ENCODE data around the gene DKK1. TPM values are rescaled to one million over a fixed set of nuclear protein-coding genes. Genes with fewer than 3 reads are reported as not detected.

DKK1 gene, protein sequence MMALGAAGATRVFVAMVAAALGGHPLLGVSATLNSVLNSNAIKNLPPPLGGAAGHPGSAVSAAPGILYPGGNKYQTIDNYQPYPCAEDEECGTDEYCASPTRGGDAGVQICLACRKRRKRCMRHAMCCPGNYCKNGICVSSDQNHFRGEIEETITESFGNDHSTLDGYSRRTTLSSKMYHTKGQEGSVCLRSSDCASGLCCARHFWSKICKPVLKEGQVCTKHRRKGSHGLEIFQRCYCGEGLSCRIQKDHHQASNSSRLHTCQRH
- 10 to 100 TPM; 34.8 to 39.0 (median 37.4) TPM for polyA plus RNA-seq (ENCODE audit: insufficient read length in 3 of 3)
- long read RNA-seq, donor 1, transcript DKK1-201 (4 exons, 1,790 nt) = major isoform, 32 of 32 reads
- long read RNA-seq, donor 1, partial matches to known transcripts = 0 of 32 reads
- long read RNA-seq, donor 1, other reads (novel, unspliced or antisense) = 0 of 32 reads
- long read RNA-seq, donor 2, transcript DKK1-201 (4 exons, 1,790 nt) = major isoform, 38 of 38 reads
- long read RNA-seq, donor 2, partial matches to known transcripts = 0 of 38 reads
- long read RNA-seq, donor 2, other reads (novel, unspliced or antisense) = 0 of 38 reads
- long read RNA-seq, donor 3, transcript DKK1-201 (4 exons, 1,790 nt) = major isoform, 28 of 35 reads
- long read RNA-seq, donor 3, partial matches to known transcripts = 7 of 35 reads
- long read RNA-seq, donor 3, other reads (novel, unspliced or antisense) = 0 of 35 reads
- long read RNA-seq, donor 4, transcript DKK1-201 (4 exons, 1,790 nt) = major isoform, 18 of 18 reads
- long read RNA-seq, donor 4, partial matches to known transcripts = 0 of 18 reads
- long read RNA-seq, donor 4, other reads (novel, unspliced or antisense) = 0 of 18 reads
- long read RNA-seq, donor 5, transcript DKK1-201 (4 exons, 1,790 nt) = major isoform, 14 of 14 reads
- long read RNA-seq, donor 5, partial matches to known transcripts = 0 of 14 reads
- long read RNA-seq, donor 5, other reads (novel, unspliced or antisense) = 0 of 14 reads
- long read RNA-seq, donor 6, transcript DKK1-201 (4 exons, 1,790 nt) = major isoform, 10 of 10 reads
- long read RNA-seq, donor 6, partial matches to known transcripts = 0 of 10 reads
- long read RNA-seq, donor 6, other reads (novel, unspliced or antisense) = 0 of 10 reads
- long read RNA-seq, donor 7, transcript DKK1-201 (4 exons, 1,790 nt) = major isoform, 21 of 31 reads
- long read RNA-seq, donor 7, partial matches to known transcripts = 10 of 31 reads
- long read RNA-seq, donor 7, other reads (novel, unspliced or antisense) = 0 of 31 reads
- long read RNA-seq, donor 8, transcript DKK1-201 (4 exons, 1,790 nt) = major isoform, 7 of 7 reads
- long read RNA-seq, donor 8, partial matches to known transcripts = 0 of 7 reads
- long read RNA-seq, donor 8, other reads (novel, unspliced or antisense) = 0 of 7 reads
- long read RNA-seq, donor 9, transcript DKK1-201 (4 exons, 1,790 nt) = major isoform, 24 of 25 reads
- long read RNA-seq, donor 9, partial matches to known transcripts = 0 of 25 reads
- long read RNA-seq, donor 9, other reads (novel, unspliced or antisense) = 0 of 25 reads
- long read RNA-seq, donor 10, transcript DKK1-201 (4 exons, 1,790 nt) = major isoform, 18 of 18 reads
- long read RNA-seq, donor 10, partial matches to known transcripts = 0 of 18 reads
- long read RNA-seq, donor 10, other reads (novel, unspliced or antisense) = 0 of 18 reads
- long read RNA-seq, donor 11, transcript DKK1-201 (4 exons, 1,790 nt) = major isoform, 12 of 12 reads
- long read RNA-seq, donor 11, partial matches to known transcripts = 0 of 12 reads
- long read RNA-seq, donor 11, other reads (novel, unspliced or antisense) = 0 of 12 reads
- long read RNA-seq, donor 12, transcript DKK1-201 (4 exons, 1,790 nt) = major isoform, 22 of 22 reads
- long read RNA-seq, donor 12, partial matches to known transcripts = 0 of 22 reads
- long read RNA-seq, donor 12, other reads (novel, unspliced or antisense) = 0 of 22 reads
- long read RNA-seq, donor 13, transcript DKK1-201 (4 exons, 1,790 nt) = major isoform, 6 of 6 reads
- long read RNA-seq, donor 13, partial matches to known transcripts = 0 of 6 reads
- long read RNA-seq, donor 13, other reads (novel, unspliced or antisense) = 0 of 6 reads
- long read RNA-seq, donor 14 = 0 reads
- long read RNA-seq, donor 15, transcript DKK1-201 (4 exons, 1,790 nt) = major isoform, 15 of 15 reads
- long read RNA-seq, donor 15, partial matches to known transcripts = 0 of 15 reads
- long read RNA-seq, donor 15, other reads (novel, unspliced or antisense) = 0 of 15 reads
- long read RNA-seq, donor 16, transcript DKK1-201 (4 exons, 1,790 nt) = major isoform, 39 of 49 reads
- long read RNA-seq, donor 16, partial matches to known transcripts = 9 of 49 reads
- long read RNA-seq, donor 16, other reads (novel, unspliced or antisense) = 0 of 49 reads

DNA sequence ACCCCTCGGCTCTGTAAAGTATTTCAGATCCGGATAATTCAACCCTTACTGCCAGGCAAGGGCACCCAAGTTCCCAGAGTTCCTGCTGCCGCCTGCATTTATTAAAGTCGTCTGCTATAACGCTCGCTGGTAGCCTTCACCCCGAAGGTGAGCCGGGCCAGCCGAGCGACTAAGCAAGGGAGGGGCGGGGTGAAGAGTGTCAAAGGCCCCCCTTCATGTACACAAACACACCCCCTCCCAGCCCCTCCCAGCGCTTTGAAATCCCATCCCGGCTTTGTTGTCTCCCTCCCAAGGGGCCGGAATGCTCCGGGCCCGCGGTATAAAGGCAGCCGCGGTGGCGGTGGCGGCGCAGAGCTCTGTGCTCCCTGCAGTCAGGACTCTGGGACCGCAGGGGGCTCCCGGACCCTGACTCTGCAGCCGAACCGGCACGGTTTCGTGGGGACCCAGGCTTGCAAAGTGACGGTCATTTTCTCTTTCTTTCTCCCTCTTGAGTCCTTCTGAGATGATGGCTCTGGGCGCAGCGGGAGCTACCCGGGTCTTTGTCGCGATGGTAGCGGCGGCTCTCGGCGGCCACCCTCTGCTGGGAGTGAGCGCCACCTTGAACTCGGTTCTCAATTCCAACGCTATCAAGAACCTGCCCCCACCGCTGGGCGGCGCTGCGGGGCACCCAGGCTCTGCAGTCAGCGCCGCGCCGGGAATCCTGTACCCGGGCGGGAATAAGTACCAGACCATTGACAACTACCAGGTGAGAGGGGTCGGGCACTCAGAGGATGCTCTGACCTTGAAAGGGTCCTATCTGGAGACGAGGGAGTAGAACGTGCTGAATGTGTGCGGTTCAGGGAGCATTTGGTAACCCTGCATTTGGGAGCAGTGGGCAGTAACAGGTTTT lies at the start of gene DKK1:
DKK1 (plus strand) TSS at position 349 of the 889 bp plus-strand sequence; CDS start at position 503, 154 bp downstream.
- DNase-seq = peak; percentile 56

DNA sequence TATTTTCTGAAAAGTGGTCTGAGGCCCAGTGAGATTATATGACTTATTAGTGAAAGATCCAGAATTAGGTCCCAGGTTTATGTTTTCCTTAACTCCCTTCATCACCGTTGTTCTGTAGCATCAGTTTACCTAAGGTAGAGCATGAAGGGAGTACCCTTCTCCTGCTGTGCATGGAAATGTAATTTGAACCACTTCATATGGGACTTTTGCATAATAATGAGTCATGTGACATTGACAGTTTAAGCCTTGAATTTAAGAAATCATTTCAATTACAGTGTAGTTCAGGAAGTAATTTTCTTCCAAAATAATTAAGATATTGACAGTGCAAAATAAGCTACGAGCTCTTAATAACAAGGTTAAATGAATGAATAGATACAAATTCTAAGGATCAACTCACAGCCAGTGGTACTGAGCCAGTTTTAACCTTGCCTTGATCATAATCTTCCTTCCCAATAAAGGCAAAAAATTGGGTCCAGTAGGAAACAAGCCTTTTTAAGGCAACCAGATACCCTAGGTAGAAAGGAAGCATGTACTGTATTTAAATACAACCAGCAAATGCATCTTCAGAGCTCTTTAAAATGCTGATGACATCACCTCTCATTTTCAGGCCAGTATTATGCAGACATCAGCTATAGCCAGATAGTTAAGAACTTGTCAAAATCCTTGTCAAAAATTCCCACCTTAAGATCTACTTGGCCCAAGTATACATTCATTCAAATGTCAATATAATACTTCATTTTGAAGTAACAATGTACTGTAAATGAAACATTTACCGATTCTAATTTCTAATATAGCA lies 48.8 kb upstream of the DKK1 start:
- DNase-seq = no peak

DNA sequence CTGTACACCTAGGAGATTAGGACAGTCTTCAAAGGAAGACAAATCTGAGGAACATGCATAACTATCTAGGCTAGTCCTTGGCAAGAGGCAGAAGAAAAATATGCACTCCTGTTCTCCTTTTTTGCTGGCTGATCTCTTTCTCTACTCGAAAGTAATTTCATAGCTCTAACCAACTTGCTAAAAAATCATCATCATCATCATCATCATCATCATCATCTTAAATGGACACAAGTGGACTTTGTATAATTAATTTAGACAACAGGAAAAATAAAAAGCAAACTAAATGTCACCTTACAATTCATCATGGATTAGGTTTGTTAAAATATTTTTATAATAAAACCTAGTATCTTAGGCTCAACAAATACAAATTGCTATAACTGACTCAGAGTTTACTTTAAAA lies 47.2 kb upstream of the DKK1 start:
- DNase-seq = no peak

DNA sequence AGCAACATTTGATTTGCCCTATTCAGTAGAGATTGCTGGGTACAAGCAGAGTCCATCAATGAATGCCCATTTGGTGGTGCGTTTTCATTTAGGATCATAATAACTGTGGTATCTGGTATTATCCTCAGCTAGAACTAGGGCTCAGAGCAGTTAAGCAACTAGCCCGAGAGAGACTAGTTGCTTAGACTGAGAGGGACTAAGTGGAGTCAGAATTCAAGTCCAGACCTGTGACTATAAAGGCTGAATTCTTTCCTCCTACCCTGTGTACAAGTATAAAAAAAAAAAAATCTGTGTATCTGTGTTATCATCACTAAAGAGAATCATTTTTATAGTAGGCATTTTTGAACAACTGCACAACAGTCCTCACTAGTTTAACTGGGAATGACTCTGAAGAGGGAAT lies 45.3 kb upstream of the DKK1 start:
- no peak for DNase-seq

DNA sequence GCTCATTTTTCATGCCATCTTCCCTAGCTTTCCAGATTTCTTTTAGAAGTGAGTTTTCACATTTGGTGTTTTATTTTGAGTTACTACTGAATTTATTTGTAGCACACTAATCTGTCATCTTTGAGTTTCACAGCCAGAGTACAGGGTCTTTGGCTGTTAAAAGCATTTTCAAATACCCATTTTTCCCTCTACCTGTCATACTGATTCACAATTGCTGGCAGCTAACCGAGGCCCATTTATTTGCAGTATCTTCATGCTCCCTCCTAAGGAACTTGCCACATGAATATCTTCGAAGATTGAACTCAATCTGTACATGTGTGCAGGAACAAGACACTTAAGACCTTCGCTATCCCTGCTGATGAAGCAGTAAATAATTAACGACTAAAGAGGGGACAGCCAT lies 44.8 kb upstream of the DKK1 start:
- no peak for DNase-seq

DNA sequence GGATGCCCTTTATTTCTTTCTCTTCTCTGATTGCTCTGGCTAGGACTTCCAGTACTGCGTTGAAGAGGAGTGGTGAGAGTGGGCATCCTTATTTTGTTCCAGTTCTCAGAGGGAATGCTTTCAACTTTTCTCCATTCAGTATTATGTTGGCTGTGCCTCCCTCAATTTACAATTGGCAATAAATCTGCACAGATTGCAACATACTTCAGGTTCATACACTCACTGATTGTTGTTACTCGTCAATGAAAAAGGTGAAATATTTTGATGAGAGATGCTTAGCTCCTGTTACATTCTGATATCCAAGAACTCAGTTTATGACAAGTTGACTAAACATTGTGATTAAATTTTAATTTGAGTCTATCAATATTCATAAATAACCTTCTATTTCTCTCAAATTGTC lies 37.9 kb upstream of the DKK1 start:
- no peak for DNase-seq

DNA sequence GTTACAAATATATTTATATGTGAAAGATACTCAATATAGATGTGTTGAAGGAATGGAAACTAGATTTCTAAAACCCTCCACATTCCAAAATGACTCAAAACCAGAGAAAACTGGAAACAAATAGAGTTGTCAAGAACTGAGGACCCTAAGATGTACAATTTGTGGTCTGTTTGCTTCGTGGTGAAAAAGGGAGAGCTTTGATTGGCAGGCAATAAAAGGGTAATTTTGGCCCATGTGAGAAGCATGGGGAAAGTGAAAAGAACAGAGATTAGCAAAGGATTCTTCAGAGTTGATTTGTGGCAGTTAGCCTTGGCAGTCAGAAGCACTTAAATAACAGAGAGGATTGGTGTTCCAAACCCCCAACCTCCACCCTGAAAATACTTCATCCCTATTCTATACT lies 37.1 kb upstream of the DKK1 start:
- no peak for DNase-seq

DNA sequence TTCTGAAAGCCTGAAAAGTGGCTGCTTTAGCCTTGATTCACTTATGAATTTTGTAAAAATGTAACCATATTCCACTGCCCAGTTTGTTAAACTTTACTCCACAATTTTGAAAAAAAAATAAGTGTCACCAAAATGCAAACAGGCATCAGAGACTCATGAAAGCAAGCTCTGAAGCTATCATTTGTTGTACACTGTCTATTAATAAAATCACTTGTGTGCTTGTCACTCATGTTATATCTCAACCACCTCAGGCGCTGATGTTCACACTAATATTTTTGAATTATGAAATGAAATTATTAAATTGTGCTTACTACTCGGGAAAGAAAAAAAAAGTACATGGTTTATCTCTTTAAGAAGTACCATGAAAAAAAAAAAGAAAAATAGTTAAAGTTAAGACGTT lies 34.5 kb upstream of the DKK1 start:
- DNase-seq = no peak

DNA sequence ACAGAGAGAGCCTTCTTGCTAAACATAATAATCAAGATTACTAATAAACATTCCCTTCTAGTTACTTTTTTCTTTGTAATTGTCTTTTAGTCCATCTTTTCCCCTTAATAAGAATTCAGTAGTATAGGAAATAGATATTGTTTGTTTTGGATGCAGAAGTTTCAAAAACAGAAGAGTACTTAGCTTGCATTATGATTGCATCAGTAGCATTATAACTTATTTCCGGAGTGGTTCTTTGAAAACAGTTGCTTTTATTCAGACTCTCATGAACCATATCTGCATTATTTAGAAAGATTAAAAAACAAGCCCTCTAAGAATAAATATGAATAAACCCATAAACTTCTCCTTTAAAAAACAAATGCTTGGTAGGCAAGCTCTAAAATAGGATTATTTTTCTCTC lies 34.0 kb upstream of the DKK1 start:
- no peak for DNase-seq

DNA sequence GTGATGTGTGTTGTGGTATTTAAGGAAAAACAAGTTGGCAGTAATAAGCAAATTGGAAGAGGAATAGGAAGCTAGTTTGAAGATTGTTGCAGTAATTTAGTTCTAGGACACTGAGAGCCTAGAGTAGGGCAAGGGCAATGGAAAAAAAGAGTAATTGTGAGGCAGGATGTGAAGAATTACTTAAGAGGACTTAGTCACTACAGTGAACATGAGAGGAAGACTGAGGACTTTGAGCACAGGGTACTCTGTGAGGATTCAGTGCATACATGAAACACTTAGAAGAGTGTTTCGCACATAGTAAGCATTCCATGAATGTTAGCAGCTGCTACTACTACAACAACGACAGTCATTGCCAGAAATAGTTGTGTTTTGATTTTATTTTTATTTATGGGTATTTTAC lies 30.9 kb upstream of the DKK1 start:
- DNase-seq = no peak

DNA sequence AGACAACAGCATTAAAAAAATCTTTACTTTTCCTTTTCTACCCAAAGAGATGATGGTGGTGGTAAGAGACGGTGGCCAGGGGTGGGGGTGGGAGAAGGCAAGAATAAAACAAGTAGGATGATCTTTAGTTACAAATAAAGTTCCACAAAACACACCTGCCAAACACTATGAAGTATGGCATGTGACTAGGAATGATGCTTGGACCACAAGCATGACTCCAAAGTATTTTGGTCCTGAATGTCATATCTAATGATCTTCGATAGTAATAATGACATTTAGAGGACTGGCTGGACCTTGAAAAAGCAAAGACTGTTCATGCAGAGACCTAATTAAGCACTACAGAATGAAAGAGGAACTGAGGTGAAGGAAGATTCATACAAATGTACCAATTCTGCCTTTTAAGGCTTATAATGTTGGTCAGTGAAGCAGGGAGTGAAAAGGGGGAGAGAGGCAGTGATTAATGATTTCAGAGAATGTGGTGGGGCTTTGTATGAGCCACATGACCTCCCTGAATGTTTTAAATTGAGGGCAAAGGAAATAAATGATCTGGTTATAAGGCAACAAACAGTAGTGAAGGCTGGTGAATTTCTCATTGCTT lies 29.6 kb upstream of the DKK1 start:
- DNase-seq = no peak

DNA sequence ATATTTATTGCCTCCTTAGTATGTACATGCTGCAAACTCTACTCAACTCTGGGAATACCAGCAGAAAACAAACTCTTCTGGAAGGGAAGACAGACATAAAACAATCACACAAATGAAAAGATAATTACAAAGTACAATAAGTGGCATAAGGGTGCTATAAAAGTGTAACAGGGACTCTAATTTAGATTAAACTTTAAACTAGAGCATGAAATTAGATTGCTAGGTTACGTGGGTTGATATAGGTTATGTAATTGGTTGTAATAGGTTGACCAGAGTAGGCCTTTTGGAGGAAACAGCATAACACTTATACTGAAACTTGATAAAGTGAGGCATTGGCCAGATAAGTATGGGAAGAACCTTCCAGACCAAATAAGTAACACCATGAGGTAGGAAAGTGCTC lies 26.2 kb upstream of the DKK1 start:
- no peak for DNase-seq

DNA sequence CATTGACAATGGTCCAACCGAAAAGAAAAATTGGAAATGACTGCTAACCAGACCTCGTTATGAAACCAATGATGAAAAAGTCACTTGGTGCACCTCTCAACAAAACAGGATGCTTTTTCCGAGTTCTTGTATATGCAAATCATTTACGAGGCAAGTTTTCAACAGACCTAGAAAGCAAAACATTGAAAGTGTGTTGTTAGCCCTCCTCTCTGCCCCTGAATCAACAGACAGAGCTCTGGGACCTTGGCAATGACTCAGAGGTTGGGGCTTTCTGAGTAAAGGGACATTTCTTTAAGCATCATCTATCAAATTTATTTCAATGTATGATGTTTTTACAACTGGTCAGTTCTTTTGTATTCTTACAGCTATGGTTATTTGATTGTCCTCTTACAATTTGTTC lies 16.3 kb upstream of the DKK1 start:
- no peak for DNase-seq

DNA sequence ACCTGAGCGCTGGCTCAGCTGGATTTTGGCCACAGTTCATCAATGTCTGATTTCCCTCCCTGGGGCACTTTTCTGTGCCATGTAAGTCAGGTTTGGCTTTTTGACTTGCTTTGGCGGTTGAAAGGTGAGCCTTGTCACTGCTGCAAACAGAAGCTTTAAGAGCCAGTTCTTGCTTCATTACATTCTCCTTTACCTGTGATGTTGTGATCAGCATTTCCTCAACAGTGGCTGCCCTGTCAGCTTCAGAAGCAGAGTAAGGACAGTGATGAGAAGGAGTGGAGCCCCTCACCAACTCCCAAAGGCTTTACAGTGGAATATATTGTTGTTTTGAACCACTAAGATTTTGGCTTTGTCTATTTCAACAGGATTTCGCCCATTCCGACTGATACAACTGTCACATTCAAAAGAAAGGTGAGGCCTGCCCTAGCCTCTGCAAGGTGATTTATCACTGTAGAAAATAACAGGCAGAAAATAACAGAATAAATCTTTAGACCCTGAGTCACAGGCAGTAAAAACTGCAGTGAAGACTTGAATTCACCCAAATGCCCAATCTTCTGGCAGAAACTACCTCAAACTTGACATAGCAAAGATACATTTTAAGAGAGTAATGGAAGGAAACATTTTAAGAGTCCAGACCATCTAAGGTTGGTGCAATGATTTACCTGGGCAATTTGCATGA lies 13.3 kb upstream of the DKK1 start:
- no peak for DNase-seq

DNA sequence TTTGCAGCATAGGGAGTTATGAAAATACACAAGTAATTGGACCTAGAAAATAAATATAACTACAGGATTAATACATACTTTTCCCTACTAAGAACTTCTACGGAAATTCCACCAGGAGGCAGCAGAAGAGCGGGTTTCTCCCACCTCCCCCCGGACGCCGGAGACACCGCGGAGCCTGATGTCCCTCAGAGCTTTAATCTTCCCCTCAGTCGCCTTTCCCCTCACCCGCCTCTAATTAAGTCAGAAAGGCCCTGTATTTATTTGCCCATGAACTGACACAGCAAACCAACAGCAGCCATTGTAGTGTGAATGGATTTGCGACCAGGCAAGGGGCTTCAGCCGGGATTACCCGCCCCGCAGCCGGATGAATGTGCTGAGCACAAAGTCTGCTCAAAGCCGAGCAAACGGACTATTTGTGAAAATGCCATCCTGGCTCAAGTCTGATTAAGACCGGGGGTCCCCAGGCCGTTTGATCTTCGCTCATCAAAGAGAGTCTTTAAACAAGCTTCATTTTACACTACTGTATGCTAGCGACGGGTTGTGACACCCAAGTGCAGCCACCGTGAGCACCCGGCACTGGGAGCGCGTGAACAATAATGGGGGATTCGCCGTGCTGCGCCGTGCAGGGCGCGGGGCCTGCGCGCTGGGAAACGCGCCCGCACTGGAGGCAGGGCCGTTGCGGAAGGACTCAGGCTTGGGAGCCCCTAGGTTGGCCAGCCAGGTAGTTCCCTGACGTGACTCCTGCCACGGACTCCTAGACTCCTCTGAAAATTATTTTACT lies 5.6 kb upstream of the DKK1 start:
- DNase-seq = peak; percentile 68

DNA sequence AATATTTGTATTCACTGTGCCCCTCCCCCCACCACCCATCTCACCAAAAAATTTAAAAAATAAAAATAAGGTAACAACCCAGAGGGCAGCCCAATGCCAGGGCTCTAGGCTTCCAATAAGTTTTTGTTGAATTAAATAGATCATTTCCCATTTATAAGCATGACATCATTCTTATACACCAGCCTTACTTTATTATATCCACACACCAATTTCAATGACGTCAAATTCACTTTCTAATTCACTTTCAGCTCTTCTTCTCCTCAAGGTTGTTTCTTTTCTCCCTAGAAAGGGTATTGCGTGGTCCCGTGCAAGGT lies 1.2 kb upstream of the DKK1 start:
- no peak for DNase-seq
